Measurements from ENCODE around the gene LETM1.

LETM1 gene

GRCh38 chr4:1763070-1763549, 92.8 kb downstream of the LETM1 start:
- DNase-seq (ENCODE audit: low read depth in 2 of 2): no peak

DNA sequence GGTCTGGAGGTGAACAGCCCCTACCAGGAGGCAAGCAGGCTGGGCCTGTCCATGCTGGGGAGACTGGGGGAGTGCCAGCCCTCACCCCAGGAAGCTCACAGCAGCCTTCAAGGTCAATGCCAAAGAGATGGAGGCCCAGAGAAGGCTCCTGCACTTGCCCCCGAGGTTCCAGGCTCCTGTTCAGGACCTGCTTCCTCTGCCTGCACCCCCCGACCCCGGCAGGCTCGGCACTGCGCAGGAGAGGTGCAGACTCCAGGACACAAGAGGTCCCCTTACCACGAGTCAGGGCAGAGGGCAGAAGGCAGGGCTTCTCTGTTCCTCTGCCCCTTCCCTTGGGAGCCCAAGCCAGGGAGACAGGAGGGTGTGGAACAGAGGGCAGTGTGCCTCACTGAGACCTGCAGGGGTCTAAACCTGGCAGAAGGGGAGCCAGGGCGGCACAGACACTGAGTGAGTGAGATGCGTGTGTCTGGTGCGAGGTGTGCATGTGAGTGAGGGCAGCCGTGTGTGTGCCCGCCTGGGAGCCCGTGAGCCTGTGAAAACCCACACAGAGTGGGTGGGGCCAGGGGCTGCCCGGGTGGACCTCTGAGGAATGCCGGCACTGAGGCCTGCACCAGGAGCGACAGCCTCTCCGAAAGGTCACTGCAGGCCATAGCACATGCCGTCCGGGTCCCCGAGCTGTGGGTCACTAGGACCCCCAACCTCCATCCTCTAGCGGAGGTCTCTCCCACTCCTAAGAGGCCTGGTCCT, 93.5 kb downstream of the LETM1 start:
- DNase-seq (ENCODE audit: low read depth in 2 of 2): no peak
